ENCODE measurements around the gene RAET1E.
A peak's percentile ranks its signal among the peaks of the same experiment; 100 is the strongest.
"Not testable (repeated sequence)": the region's sequence is repeated elsewhere in the genome, so short reads cannot be mapped to it uniquely, and the experiment has no call there.

RAET1E gene

DNA sequence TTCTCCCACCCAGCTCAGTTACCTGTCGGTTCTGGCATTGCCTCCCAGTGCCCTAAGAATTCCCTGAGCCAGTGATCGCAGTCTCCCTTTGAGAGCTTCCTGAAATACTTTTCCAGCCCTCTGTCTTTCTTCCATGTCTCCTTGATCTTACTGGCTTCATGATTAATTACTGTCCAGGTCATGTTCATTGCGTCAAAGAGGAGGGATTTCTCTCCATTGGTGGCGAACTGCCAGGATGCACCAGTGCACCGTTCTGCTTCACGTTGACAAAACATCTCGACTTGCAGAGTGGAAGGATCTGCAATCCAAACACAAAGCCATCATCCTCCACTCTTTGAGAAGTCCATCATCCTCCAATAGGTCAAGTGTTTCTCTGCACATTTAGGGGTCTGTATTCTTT lies 8.6 kb downstream of the RAET1E start:
- no peak for DNase-seq (ENCODE audit: low read depth)

DNA sequence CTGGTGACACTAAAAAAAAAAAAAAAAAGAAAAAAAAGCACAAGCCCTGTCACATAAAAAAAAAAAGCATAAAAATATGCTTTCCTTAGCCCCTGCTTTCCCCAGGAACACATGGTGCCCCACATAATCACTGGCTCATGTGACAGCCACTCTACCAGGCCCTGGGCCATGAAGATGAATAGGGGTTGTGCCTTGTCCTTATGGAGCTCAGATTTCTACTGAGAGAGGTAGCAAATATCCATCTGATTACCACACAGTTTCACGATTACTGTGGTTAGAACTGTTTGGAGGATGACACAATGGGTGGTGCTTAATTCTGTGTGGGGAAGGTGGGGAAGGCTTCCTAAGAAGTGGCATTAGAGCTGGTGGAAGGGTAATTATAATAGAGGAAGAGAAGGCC lies 9.3 kb downstream of the RAET1E start:
- DNase-seq (ENCODE audit: low read depth) = no peak

DNA sequence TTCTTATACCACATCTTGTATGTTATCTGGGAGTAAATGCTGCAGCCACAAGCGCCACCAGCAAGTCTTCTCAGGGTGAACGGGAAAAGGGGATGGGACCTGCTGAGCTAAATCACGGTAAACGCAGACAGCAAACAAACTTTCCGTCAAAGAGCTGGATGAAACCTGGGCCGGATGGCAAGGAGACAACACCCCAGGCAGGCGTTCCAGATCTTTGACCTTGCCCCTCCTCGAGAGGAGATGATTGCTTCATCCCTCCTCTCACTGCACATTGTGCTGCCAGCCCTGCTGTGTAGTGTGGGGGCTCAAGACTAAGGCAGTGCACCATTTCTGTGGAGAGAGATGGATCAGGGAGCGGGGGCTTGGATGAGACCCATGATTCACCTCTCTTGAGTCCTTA lies 9.8 kb downstream of the RAET1E start:
- DNase-seq (ENCODE audit: low read depth) = no peak

DNA sequence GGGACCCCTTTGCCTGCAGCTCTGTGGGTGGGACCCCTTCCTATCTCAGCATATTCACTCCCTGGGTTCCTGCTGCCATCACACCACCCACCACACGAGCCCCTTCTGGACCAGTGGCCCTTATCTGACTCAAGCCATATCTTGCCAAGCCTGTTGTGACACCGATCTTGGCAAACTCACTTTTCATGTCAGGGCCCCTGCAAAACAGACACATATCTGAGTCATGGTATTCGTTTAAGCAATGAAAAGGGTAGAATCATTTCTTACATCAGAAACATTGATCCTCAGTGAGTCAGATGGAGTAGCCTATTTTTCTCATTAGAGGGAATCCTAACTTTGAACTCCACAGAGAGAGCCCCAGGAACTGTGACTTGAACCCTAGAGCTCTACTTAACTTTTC lies 10.6 kb downstream of the RAET1E start:
- no peak for DNase-seq (ENCODE audit: low read depth)

DNA sequence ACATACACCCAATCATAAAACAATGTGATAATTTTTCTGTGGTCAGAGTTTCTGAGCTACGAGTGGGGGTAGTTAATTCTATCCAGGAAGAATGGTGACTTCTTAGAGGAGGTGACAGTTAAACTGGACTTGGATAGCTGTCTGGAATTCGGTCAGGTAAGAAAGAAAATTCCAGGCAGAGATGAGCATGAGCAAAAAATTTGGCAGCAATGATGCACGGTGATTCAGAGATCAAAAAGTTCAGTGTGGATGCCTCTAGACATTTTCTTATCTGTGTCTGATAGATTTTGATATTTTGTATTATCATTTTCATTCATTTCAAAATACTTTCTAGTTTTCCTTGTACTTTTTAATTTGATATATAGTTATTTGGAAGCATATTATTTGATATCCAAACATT lies 12.0 kb downstream of the RAET1E start:
- no peak for DNase-seq (ENCODE audit: low read depth)

DNA sequence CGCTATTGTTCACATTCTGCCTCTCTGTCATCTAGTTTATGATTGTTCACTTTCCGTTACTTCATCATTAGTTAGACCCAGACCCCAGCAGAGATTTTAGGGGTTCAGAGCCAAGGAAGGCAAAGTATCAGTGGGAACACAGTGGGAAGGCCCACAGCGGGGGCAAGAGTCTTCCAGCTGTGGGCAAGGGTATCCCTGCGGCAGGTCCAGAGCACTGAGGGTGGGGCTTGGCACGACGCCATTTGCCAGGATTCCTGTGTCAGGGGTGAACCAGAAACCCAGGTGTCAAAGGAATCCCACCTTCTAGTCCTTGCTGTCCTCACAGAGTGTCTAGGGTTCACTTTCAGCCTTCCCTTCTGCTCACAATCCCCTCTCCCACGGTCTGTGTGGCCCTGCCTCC lies 13.3 kb downstream of the RAET1E start:
- no peak for DNase-seq (ENCODE audit: low read depth)

DNA sequence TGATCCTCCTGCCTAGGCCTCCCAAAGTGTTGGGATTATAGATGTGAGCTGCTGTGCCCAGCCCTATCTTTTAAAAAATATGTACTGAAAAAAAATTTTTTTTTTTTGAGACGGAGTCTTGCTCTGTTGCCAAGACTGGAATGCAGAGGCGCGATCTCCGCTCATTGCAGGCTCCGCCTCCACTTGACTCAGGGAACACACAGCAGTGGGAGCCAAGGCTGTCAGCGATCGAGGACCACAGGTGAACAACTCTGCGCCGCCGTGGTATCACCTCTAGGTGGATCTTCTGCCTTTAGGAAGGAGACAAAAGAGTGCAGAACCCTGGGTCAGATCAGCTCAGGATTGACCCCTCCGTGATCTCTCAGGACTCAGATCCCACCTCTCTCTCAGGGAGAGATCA lies 13.7 kb downstream of the RAET1E start:
- no peak for DNase-seq (ENCODE audit: low read depth)

DNA sequence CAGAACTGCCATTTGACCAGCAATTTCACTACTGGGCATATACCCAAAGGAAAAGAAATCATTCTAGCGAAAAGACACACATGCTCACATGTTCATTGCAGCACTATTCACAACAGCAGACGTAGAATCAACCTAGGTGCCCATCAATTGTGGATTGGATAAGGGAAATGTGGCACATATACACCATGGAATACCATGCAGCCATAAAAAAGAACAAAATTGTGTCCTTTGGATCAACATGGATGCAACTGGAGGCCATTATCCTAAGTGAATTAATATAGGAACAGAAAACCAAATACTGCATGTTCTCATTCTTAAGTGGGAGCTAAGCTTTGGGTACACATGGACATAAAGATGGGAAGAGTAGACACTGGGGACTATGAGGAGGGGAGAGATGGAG lies 16.1 kb downstream of the RAET1E start:
- no peak for DNase-seq (ENCODE audit: low read depth)

DNA sequence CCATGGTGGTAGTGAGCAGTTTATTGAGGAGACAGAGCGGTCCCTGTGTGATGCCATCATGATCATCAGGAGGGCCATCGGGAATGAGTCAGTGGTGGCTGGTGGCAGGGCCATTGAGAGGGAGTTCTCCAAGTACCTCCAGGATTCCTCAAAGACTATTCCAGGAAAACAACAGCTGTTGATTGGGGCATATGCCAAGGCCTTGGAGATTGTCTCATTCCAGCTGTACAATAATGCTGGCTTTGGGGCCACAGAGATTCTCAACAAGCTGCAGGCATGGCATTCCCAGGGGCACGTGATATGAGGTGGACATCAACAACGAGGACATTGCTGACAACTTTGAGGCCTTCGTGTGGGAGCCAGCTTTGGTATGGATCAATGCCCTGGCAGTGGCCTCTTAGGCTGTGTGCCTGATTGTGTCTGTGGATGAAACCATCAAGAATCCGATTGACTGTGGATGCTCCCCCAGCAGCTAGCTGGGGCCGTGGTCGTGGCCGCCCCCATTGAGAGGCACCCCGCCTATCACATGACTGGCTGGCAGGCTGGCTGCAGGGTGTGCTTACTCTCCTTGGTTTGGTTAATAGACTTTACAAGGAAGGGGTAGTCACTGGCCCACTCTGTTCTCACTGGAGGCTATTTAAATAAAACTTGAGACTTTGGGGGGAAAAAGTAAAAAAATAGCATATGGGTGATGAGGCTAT lies 16.7 kb downstream of the RAET1E start:
- DNase-seq (ENCODE audit: low read depth) = no peak

DNA sequence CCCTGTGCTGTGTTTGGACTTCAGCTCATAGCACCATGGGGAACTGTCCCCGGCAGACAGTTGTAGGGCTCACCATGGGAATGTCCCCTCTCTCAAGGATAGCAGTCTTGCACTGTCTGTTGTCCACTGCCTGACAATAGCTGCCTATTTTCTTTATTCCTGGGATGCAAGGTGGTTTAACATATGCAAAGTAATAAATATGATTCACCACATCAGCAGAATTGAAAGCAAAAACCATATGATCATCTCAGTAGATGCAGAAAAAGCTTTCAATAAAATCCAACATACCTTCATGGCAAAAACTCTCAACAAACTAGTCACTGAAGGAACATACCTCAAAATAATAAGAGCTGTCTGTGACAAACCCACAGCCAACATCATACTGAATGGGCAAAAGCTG lies 20.3 kb downstream of the RAET1E start:
- no peak for DNase-seq (ENCODE audit: low read depth)

DNA sequence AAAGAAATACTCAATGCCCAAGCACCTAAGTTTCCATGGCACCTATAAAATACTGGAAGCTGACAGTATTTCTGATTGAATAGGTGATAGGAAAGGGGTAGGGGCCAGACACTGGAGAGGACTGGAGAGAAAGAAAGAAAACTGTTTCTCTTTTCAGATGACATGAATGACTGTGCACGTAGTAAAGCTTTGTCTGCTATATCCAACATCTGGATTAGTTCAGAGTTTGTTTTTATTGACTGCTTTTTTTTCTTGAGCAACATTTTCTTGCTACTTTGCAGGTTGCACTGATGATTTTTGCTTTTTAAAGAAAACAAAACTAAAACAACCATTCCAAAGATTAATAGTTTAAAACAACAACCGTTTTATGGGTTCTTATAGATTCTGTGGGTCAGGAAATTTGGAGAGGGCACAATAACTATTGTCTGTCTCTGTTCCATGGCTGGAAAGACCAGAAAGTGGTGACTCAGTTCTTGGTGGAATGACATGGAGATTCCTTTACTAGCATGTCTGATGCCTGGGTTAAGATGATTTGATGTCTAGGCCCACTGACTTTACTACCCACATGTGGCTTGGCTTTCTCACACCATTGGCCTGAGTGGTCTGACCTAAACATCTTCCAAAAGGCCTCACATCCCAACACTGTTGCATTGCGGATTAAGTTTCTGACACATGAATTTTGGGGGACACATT lies 21.5 kb downstream of the RAET1E start:
- no peak for DNase-seq (ENCODE audit: low read depth)

DNA sequence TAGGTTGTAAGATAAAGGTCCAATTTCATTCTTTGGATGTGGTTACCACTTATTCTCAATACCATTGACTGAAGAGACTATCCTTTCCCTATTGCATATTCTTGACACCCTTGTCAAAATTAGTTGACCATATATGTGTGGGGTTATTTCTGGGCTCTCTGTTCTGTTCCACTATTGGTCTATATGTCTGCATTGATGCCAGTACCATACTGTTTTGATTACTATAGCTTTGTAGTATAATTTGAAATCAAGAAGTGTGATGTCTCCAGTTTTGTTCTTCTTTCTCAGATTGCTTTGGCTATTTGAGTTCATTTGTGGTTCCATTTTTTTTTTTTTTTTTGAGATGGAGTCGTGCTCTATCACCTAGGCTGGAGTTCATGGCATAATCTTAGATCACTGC lies 25.7 kb downstream of the RAET1E start:
- DNase-seq (ENCODE audit: low read depth) = no peak

DNA sequence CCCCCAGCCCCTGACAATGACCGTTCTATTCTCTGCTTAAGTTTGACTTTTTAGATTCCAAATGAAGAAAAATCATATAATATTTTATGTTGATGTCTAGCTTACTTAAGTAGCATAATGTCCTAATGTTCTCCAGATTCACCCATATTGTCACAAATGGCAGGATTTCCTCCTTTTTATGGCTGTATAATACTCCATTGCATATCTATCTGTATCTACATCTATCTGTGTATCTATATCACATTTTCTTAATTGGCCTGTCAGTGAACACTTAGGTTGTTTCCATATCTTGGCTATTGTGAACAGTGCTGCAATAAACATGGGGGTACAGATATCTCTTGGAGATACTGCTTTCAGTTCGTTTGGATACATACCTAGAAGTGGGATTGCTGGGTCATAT lies 26.7 kb downstream of the RAET1E start:
- DNase-seq (ENCODE audit: low read depth) = no peak

DNA sequence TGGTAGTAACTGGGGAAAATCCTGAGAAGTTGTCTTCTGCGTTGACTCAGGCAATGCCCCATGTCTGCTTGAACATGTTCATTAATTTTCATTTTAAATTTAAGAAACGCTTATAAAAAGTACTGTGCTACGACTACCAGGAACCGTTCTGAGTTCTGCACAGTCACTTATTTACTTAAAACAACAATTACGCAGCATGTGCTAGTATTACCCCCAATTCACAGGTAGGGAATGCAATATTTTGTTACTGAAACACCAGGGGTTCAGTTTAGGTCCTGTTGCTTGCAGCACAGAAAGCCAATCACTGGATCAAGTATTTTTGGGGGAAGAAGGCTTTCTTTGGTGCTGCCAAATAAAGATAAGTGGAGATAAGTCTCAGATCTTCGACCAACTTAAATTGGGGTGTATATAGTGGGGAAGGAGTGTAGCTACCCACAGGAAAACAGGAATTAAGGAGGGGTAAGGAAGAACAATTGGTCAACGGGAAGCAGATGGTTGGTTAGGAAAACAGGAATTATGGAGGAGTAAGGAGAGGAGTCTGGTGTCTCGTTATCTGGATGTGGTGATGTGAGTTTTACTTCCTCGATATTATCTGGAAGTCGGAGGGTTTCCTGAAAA lies 28.5 kb downstream of the RAET1E start:
- no peak for DNase-seq (ENCODE audit: low read depth)

DNA sequence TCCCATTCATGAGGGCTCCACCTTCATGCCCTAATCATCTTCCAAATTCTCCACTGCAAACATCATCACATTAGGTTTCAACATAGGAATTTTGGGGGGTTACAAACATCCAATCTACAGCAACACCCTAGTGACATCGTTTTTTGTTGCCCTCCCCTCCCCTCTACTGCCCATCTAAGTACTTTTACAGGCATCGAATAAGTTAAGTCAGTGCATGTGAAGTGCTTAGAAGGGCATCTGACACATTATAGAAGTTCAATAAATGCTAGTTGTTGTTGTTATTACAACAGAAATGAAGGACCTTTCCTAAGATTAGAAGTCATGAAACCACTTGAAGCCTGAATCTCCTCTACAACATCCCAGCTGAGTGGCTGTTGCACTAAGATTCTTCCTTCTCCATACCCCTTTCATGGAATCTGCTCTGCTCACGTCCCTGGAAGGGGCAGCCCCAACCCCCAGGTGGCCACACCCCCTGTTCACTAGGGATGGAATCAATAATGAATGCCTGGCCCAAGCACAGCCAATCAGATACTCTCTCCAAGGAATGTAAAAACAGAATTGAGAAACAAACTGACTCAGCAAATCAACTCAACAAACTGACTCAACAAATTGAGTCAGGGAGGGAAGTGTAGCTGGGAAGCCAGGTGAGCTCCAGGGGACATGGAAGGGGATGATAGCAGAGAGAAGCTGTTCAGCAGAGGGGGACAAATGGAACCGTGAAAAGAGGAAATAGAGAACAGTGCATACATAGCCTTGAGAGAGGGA lies 29.9 kb downstream of the RAET1E start:
- no peak for DNase-seq (ENCODE audit: low read depth)

DNA sequence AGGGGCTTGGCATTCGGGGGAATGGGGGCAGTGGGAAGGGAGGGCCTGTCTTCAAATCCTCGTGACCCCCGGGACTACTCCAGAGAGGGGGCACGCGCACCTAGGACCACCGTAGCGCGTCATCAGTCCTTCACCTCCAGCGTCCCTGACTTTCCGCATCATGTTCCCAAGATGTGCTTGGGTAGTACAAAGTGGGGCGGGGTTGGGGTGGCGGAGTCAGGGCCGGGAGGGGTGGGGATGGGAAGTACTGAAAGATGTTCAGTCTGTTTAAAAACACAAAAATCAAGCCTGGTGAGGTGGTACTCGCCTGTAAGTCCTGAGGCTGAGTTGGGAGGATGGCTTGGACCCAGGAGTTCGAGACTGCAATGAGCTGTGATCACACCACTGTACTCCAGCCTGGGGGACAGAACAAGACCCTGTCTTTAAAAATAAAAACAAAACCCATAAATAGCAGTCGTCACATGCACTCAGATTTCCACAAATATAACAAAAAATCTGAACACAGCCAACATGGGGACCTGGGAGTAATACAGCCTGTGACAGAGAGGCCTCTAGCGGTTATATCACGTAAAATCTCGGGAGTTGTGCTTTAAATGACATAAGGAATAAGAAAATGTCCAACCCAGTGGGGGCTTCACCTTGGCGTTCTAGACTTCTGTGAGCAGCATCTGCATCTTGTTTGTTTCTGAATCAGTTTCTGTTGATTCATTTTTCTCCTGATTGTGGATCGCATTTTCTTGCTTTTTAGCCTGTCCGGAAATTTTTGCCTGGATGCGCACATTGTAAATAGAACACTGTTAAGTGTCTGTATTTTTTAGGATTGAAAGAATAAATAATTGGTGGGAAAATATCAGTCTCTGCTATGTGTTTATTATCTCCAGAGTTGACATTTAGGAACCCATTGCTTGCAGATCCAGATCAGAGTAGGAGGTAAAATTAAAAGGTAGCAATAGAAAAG lies 33.1 kb downstream of the RAET1E start:
- no peak for DNase-seq (ENCODE audit: low read depth)

DNA sequence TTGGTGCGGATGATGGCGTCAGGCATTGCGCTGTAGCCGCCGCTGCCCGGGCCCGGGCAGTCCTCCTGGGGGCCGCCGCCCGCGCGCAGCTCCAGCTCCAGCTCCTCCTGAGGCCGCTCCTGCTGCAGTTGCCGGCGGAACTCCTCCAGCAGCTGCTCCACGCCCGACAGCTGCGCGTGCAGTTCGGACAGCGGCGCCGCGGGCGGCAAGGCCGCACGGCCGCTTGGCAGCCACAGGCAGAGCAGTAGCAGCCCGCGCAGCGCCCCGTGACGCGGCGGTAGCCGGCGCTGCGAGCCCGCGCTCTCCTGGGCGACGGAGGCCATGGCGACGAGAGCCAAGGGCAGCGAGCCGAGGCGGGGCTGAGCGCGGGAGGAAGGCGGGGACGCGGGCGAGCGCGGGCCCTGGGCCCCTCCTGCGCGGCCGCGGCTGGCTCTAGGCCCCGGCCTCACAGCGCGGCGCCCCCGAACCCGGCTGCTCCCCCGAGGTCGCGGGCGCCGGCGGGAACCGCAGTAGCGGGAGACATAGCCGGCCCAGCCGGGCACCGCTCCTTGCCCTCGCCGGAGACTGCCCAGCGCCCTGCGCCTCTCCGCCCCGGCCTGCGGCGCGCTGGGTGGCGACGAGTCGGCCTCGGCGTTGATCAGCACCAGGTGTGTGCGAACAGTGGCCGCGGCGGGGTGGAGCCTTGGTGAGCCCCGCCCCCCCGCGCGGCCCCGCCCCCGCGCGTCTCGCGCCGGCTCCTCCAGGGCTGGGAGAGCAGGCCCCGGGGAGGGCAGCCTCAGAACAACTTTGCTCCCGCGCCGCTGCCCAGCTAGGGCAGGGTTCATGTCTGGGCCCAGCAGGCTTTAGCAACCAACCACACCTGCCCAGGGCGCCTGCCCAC lies 34.0 kb downstream of the RAET1E start, which contains the start of gene LRP11:
LRP11 (minus strand) TSS at position 662 of the 880 bp plus-strand sequence; CDS start at position 323, 339 bp downstream.
- peak; percentile 59 for DNase-seq (ENCODE audit: low read depth)

DNA sequence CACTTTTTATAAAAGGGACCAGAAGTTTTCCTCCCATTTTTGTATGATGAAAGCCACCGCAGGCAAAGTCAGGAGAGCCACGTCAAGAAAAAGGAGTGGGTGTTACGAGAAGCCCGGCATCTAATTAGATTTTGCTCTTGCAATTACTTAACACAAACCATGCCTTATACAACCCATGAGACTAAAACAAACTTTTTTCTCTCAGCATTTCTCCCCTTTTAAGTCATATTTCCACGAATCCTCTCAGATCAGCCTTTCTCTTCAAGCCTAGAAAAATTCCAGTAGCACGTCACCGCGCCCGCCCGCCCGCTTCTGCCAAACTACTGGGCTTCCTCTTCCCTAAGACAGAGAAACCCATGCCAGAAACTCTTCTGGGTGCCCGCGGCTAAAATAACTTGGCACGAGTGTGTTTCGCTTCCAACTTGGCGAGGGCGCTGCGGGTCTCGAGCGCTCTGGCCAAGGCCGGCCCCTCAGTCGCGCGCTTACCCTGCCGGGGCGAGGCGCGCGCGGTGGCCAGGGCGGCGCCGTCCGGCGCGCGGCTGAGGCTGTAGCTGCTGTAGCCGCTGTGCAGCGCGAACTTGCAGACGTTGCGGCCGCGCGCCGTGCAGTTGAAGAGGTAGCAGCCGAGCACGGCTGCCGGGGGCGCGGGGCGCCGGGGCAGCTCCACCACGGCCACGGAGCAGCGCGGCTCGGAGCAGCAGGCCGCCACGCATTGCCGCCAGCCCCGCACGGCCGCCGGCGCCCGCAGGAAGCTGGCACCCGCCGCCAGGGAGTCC lies 34.8 kb downstream of the RAET1E start:
- DNase-seq (ENCODE audit: low read depth) = no peak

DNA sequence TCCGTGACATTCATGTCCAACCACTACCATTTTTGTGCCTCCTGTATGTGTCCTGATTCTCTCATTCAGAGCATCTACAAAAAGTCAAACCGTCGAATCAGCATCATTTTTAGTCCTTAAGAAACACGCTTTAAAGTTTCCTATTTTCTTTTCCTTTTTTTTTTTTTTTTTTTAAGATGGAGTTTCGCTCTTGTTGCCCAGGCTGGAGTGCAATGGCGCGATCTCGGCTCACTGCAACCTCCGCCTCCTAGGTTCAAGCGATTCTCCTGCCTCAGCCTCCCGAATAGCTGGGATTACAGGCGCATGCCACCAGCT lies 35.5 kb downstream of the RAET1E start:
- DNase-seq (ENCODE audit: low read depth) = not testable (repeated sequence)
